H1 (cell line): ENCODE measurements around the gene RGS2. TPM values are rescaled to one million over a fixed set of nuclear protein-coding genes. Genes with fewer than 3 reads are reported as not detected.

Experiments
- EGR1 ChIP-seq: IDR thresholded peaks from 2 replicates; pipeline ENCODE4 v1.6.1; 2011; ENCODE audit warnings: low read depth, low read length, borderline replicate concordance
- EZH2 ChIP-seq: fragments of 200-600 bp; sonication (generic); IDR thresholded peaks from 2 replicates; pipeline ENCODE4 v1.7.1; 2012; ENCODE audit warnings: low read depth, mild to moderate bottlenecking, moderate library complexity, low read length, inconsistent platforms; ENCODE audit not compliant: severe bottlenecking
- FOSL1 ChIP-seq: IDR thresholded peaks from 2 replicates; pipeline ENCODE4 v1.6.1; 2011; ENCODE audit warnings: mild to moderate bottlenecking, low read depth, low read length, moderate library complexity; ENCODE audit not compliant: insufficient read depth
- HDAC2 ChIP-seq, 2 experiments: fragments of 300-600 bp in 1 of 2; sonication (generic) in 1 of 2; IDR thresholded peaks; 2 replicates each; pipeline ENCODE4 v1.6.1; 2011 to 2012; ENCODE audit warnings: low read depth in 2 of 2, low read length in 2 of 2, mild to moderate bottlenecking in 2 of 2, moderate library complexity in 2 of 2, borderline replicate concordance in 1 of 2, inconsistent platforms in 1 of 2
- RNF2 ChIP-seq: fragments of 200-900, 300-1000 bp; sonication (generic); IDR thresholded peaks from 2 replicates; pipeline ENCODE4 v1.7.1; 2016; ENCODE audit warnings: borderline replicate concordance, low read depth, mild to moderate bottlenecking, antibody characterized with exemption, low read length; ENCODE audit not compliant: poor library complexity, severe bottlenecking; ENCODE audit errors: missing control alignments
- SP4 ChIP-seq: IDR thresholded peaks from 2 replicates; pipeline ENCODE4 v1.6.1; 2012; ENCODE audit warnings: low read length, inconsistent platforms
- ZNF274 ChIP-seq: IDR thresholded peaks from 2 replicates; pipeline ENCODE4 v1.7.0; 2012; ENCODE audit warnings: low read length, borderline replicate concordance; ENCODE audit errors: extremely low read depth
- polyA plus RNA-seq, 7 experiments: library from polyadenylated mRNA; depleted of rRNA in 3 of 7; stranded (reverse) in 5 of 7; unstranded in 2 of 7; fragments of >200 nt in 5 of 7; fragments of 200-250 nt in 2 of 7; gene quantifications; 1 replicate in 5 of 7; 2 replicates in 1 of 7; 4 replicates in 1 of 7; pipeline versions ENCODE4 v1.2.1 to v1.2.3, GENCODE V29; 2011 to 2013; ENCODE audit warnings: missing spikeins in 2 of 7, mixed read lengths in 2 of 7
- total RNA-seq: library from RNA; stranded (reverse); fragmentation: NEBNext Ultra II Directional; extraction: Animal tissue kit (Norgen Biotek cat#: 25700); gene quantifications from 2 replicates; pipeline ENCODE4 v1.2.1, GENCODE V29; 2021
- TF ChIP-seq, protein P1 (sequence below): fragments of 300-600 bp; sonication (generic); IDR thresholded peaks from 2 replicates; pipeline ENCODE4 v1.7.1; 2012; ENCODE audit warnings: low read length, moderate library complexity, mild to moderate bottlenecking, inconsistent platforms; ENCODE audit not compliant: insufficient replicate concordance

RGS2 gene
- total and polyA plus RNA-seq, 2 of the 8 experiments (the other 6 are each of a cell fraction or from before 2014, with no cell fraction given), result 9.1 to 17.0 TPM

DNA sequence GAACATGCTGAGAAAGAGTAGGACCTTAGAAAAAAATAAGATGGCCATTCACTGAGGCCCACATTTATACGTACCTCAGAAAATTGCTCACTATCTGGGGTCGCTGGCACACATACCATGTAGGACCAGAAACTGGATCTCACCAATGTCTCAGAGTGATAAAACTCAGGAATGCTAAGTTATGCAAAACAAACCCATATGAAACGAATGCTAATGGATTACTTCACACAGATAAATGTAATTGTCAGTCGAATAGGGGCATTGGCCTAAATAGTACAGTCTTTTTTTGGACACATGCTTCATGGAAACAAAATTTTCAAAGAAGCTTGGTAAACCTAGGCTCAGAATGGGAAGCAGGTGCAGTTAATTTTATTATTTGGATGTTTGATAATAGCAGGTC is 32.6 kb upstream of the RGS2 start (continued):
- TF ChIP-seq, protein P1, sequence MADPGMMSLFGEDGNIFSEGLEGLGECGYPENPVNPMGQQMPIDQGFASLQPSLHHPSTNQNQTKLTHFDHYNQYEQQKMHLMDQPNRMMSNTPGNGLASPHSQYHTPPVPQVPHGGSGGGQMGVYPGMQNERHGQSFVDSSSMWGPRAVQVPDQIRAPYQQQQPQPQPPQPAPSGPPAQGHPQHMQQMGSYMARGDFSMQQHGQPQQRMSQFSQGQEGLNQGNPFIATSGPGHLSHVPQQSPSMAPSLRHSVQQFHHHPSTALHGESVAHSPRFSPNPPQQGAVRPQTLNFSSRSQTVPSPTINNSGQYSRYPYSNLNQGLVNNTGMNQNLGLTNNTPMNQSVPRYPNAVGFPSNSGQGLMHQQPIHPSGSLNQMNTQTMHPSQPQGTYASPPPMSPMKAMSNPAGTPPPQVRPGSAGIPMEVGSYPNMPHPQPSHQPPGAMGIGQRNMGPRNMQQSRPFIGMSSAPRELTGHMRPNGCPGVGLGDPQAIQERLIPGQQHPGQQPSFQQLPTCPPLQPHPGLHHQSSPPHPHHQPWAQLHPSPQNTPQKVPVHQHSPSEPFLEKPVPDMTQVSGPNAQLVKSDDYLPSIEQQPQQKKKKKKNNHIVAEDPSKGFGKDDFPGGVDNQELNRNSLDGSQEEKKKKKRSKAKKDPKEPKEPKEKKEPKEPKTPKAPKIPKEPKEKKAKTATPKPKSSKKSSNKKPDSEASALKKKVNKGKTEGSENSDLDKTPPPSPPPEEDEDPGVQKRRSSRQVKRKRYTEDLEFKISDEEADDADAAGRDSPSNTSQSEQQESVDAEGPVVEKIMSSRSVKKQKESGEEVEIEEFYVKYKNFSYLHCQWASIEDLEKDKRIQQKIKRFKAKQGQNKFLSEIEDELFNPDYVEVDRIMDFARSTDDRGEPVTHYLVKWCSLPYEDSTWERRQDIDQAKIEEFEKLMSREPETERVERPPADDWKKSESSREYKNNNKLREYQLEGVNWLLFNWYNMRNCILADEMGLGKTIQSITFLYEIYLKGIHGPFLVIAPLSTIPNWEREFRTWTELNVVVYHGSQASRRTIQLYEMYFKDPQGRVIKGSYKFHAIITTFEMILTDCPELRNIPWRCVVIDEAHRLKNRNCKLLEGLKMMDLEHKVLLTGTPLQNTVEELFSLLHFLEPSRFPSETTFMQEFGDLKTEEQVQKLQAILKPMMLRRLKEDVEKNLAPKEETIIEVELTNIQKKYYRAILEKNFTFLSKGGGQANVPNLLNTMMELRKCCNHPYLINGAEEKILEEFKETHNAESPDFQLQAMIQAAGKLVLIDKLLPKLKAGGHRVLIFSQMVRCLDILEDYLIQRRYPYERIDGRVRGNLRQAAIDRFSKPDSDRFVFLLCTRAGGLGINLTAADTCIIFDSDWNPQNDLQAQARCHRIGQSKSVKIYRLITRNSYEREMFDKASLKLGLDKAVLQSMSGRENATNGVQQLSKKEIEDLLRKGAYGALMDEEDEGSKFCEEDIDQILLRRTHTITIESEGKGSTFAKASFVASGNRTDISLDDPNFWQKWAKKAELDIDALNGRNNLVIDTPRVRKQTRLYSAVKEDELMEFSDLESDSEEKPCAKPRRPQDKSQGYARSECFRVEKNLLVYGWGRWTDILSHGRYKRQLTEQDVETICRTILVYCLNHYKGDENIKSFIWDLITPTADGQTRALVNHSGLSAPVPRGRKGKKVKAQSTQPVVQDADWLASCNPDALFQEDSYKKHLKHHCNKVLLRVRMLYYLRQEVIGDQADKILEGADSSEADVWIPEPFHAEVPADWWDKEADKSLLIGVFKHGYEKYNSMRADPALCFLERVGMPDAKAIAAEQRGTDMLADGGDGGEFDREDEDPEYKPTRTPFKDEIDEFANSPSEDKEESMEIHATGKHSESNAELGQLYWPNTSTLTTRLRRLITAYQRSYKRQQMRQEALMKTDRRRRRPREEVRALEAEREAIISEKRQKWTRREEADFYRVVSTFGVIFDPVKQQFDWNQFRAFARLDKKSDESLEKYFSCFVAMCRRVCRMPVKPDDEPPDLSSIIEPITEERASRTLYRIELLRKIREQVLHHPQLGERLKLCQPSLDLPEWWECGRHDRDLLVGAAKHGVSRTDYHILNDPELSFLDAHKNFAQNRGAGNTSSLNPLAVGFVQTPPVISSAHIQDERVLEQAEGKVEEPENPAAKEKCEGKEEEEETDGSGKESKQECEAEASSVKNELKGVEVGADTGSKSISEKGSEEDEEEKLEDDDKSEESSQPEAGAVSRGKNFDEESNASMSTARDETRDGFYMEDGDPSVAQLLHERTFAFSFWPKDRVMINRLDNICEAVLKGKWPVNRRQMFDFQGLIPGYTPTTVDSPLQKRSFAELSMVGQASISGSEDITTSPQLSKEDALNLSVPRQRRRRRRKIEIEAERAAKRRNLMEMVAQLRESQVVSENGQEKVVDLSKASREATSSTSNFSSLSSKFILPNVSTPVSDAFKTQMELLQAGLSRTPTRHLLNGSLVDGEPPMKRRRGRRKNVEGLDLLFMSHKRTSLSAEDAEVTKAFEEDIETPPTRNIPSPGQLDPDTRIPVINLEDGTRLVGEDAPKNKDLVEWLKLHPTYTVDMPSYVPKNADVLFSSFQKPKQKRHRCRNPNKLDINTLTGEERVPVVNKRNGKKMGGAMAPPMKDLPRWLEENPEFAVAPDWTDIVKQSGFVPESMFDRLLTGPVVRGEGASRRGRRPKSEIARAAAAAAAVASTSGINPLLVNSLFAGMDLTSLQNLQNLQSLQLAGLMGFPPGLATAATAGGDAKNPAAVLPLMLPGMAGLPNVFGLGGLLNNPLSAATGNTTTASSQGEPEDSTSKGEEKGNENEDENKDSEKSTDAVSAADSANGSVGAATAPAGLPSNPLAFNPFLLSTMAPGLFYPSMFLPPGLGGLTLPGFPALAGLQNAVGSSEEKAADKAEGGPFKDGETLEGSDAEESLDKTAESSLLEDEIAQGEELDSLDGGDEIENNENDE, result no peak
- TF ChIP-seq SP4 (no peak), EZH2 (no peak), ZNF274 (no peak), FOSL1 (no peak), HDAC2 (IDR thresholded peaks at IDR 0.05; ENCODE audit: borderline replicate concordance in 1 of 2, low read depth in 2 of 2, low read length in 2 of 2) (no peak), EGR1 (no peak), RNF2 (no peak)
